ENCODE data around the gene GAB2.

DNA sequence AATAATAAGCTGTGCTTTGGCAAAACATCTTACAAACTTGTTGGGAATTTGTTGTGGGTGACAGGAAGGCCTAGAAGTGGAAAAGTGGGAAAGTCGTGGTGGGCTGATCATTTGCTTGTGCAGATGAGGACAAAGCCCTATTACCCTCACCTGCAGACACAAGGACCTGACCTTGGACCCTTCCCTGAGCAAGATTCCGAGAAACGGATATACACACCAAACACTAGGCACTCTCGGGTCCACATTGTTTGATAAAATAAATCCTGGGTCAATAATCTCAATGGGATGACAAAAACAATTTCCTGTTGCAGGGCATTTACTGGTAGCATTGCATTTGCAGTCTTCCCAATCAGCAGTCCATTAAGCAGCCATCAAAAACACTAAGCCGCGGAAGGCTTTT is 89.7 kb downstream of the GAB2 start:
- TF ChIP-seq, protein P1, sequence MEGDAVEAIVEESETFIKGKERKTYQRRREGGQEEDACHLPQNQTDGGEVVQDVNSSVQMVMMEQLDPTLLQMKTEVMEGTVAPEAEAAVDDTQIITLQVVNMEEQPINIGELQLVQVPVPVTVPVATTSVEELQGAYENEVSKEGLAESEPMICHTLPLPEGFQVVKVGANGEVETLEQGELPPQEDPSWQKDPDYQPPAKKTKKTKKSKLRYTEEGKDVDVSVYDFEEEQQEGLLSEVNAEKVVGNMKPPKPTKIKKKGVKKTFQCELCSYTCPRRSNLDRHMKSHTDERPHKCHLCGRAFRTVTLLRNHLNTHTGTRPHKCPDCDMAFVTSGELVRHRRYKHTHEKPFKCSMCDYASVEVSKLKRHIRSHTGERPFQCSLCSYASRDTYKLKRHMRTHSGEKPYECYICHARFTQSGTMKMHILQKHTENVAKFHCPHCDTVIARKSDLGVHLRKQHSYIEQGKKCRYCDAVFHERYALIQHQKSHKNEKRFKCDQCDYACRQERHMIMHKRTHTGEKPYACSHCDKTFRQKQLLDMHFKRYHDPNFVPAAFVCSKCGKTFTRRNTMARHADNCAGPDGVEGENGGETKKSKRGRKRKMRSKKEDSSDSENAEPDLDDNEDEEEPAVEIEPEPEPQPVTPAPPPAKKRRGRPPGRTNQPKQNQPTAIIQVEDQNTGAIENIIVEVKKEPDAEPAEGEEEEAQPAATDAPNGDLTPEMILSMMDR (IDR thresholded peaks at IDR 0.05): no peak
- TF ChIP-seq POLR2A (IDR thresholded peaks at IDR 0.05): no peak

Data from lower leg skin (tissue), 3 donors.